ENCODE measurements around the gene CA12.

GRCh38 chr15:63274427-63274826, 107.2 kb downstream of the CA12 start:
- TF ChIP-seq PATZ1 (CRISPR knock-in tag; IDR thresholded peaks at IDR 0.05; ENCODE audit: borderline replicate concordance): no peak
- TF ChIP-seq ARNTL (CRISPR knock-in tag; IDR thresholded peaks at IDR 0.05; ENCODE audit: borderline replicate concordance, low read depth): no peak
- no peak for TF ChIP-seq RARB (CRISPR knock-in tag; IDR thresholded peaks at IDR 0.05)
- TF ChIP-seq CREB5 (CRISPR knock-in tag; IDR thresholded peaks at IDR 0.05; ENCODE audit: low read depth): no peak
- TF ChIP-seq ESRRG (CRISPR knock-in tag; IDR thresholded peaks at IDR 0.05): no peak
- TF ChIP-seq ZFP30 (CRISPR knock-in tag; IDR thresholded peaks at IDR 0.05): no peak
